GM23338 (cell line): ENCODE measurements around the gene NIF3L1. TPM values are rescaled to one million over a fixed set of nuclear protein-coding genes. Genes with fewer than 3 reads are reported as not detected.

Experiments
- ATAC-seq: fragments of 200-7000 bp; cut with Tn5 transposase; 3 replicates; pipeline ENCODE4 v1.9.1; 2020
- DNase-seq: peaks from one replicate; pipeline ENCODE4 v3.0.0-alpha.2; 2015; ENCODE audit warnings: low spot score
- H2AFZ ChIP-seq: fragments of 200-600 bp; sonication (generic); 2 replicates; pipeline ENCODE4 v1.8.0; 2016; ENCODE audit warnings: antibody characterized with exemption, mild to moderate bottlenecking, moderate library complexity
- H3F3A ChIP-seq: fragments of 200-600 bp; sonication (generic); replicated peaks from 2 replicates; pipeline ENCODE4 v1.8.0; 2017; ENCODE audit warnings: antibody characterized with exemption, mixed run types, low read depth
- H3K27ac ChIP-seq: fragments of 200-600 bp; sonication (generic); 2 replicates; pipeline ENCODE4 v1.6.1; 2016; ENCODE audit warnings: low read depth
- H3K27me3 ChIP-seq: fragments of 200-600 bp; sonication (generic); 2 replicates; pipeline ENCODE4 v1.8.0; 2016; ENCODE audit warnings: mild to moderate bottlenecking, mixed run types, moderate library complexity; ENCODE audit not compliant: insufficient read depth
- H3K36me3 ChIP-seq: fragments of 200-600 bp; sonication (generic); 2 replicates; pipeline ENCODE4 v1.8.0; 2016; ENCODE audit warnings: mild to moderate bottlenecking; ENCODE audit not compliant: insufficient read depth
- H3K4me1 ChIP-seq: fragments of 200-600 bp; sonication (generic); 2 replicates; pipeline ENCODE4 v1.8.0; 2016; ENCODE audit warnings: mild to moderate bottlenecking, moderate library complexity; ENCODE audit not compliant: insufficient read depth
- H3K4me2 ChIP-seq: fragments of 200-600 bp; sonication (generic); 2 replicates; pipeline ENCODE4 v1.7.1; 2017; ENCODE audit warnings: mixed run types
- H3K4me3 ChIP-seq: fragments of 200-600 bp; sonication (generic); 2 replicates; pipeline ENCODE4 v1.6.1; 2016; ENCODE audit warnings: mixed run types
- H3K79me2 ChIP-seq: fragments of 200-600 bp; sonication (generic); replicated peaks from 2 replicates; pipeline ENCODE4 v1.8.0; 2017; ENCODE audit warnings: mild to moderate bottlenecking; ENCODE audit not compliant: insufficient read depth
- H3K9me2 ChIP-seq: fragments of 200-600 bp; sonication (generic); 2 replicates; pipeline ENCODE4 v1.8.0; 2017; ENCODE audit not compliant: insufficient read depth
- H4K20me1 ChIP-seq: fragments of 200-600 bp; sonication (generic); replicated peaks from 2 replicates; pipeline ENCODE4 v1.8.0; 2017; ENCODE audit warnings: mild to moderate bottlenecking; ENCODE audit not compliant: insufficient read depth
- H3K27ac Mint-ChIP-seq: 2 replicates; pipeline ENCODE4 v1.8.0; 2020; ENCODE audit warnings: inconsistent platforms, mild to moderate bottlenecking, moderate library complexity, mixed read lengths
- H3K27me3 Mint-ChIP-seq: 3 replicates; pipeline ENCODE4 v1.8.0; 2022; ENCODE audit warnings: low read depth, mild to moderate bottlenecking, moderate library complexity, mixed read lengths, inconsistent platforms; ENCODE audit not compliant: insufficient read depth, poor library complexity
- H3K36me3 Mint-ChIP-seq: 3 replicates; pipeline ENCODE4 v1.8.0; 2021; ENCODE audit warnings: low read depth, mild to moderate bottlenecking, inconsistent platforms, moderate library complexity, mixed read lengths
- H3K4me1 Mint-ChIP-seq: 3 replicates; pipeline ENCODE4 v1.8.0; 2020; ENCODE audit warnings: mild to moderate bottlenecking, inconsistent platforms, mixed read lengths
- H3K4me3 Mint-ChIP-seq: 3 replicates; pipeline ENCODE4 v1.8.0; 2021; ENCODE audit warnings: moderate library complexity, mild to moderate bottlenecking, inconsistent platforms, mixed read lengths
- H3K9me3 Mint-ChIP-seq: 3 replicates; pipeline ENCODE4 v1.8.0; 2020; ENCODE audit warnings: moderate library complexity, mild to moderate bottlenecking, inconsistent platforms, mixed read lengths
- CREB1 ChIP-seq: fragments of 250-450 bp; sonication (Bioruptor Pico); IDR thresholded peaks from 2 replicates; pipeline ENCODE4 v1.5.0; 2020; ENCODE audit warnings: low read depth, mild to moderate bottlenecking, moderate library complexity
- CTCF ChIP-seq, 2 experiments: fragments of 200-600 bp in 1 of 2; sonication (generic) in 1 of 2; conservative IDR thresholded peaks; 2 replicates each; pipeline versions ENCODE4 v1.5.1 to v1.6.1; 2016 to 2017; ENCODE audit warnings: antibody characterized with exemption in 2 of 2, low read depth in 2 of 2, mild to moderate bottlenecking in 2 of 2, moderate library complexity in 1 of 2
- ETS1 ChIP-seq: IDR thresholded peaks from 2 replicates; pipeline ENCODE4 v1.6.1; 2016; ENCODE audit warnings: antibody characterized with exemption
- EZH2 ChIP-seq: fragments of 200-600 bp; sonication (generic); IDR thresholded peaks from one replicate; pipeline ENCODE4 v1.8.0; 2017; ENCODE audit warnings: antibody characterized with exemption, mild to moderate bottlenecking, low read depth; ENCODE audit not compliant: unreplicated experiment
- EZH2phosphoT487 ChIP-seq: fragments of 200-600 bp; sonication (generic); IDR thresholded peaks from one replicate; pipeline ENCODE4 v1.8.1; 2018; ENCODE audit warnings: antibody characterized with exemption; ENCODE audit not compliant: unreplicated experiment
- NANOG ChIP-seq: IDR thresholded peaks from 2 replicates; pipeline ENCODE4 v1.6.1; 2016; ENCODE audit warnings: antibody characterized with exemption, borderline replicate concordance
- POLR2AphosphoS5 ChIP-seq: IDR thresholded peaks from 2 replicates; pipeline ENCODE4 v1.6.1; 2016; ENCODE audit warnings: antibody characterized with exemption, low read depth
- REST ChIP-seq: IDR thresholded peaks from one replicate; pipeline ENCODE4 v1.6.1; 2018; ENCODE audit warnings: antibody characterized with exemption; ENCODE audit not compliant: unreplicated experiment
- STAT1 ChIP-seq: IDR thresholded peaks from one replicate; pipeline ENCODE4 v1.6.1; 2016; ENCODE audit warnings: antibody characterized with exemption; ENCODE audit not compliant: unreplicated experiment
- ZNF114 ChIP-seq: fragments of 250-450 bp; sonication (Bioruptor Pico); IDR thresholded peaks from 2 replicates; pipeline ENCODE4 v1.5.0; 2020; ENCODE audit warnings: mild to moderate bottlenecking, moderate library complexity
- ZNF331 ChIP-seq: fragments of 250-450 bp; sonication (Bioruptor Pico); IDR thresholded peaks from 2 replicates; pipeline ENCODE4 v1.5.0; 2020; ENCODE audit warnings: low read depth, mild to moderate bottlenecking, moderate library complexity
- ZNF462 ChIP-seq: fragments of 250-450 bp; sonication (Bioruptor Pico); IDR thresholded peaks from 2 replicates; pipeline ENCODE4 v1.5.0; 2020; ENCODE audit warnings: mild to moderate bottlenecking, moderate library complexity
- polyA plus RNA-seq: library from polyadenylated mRNA; unstranded; fragments of >200 nt; fragmentation: Nextera tagmentation; extraction: Ambion mirVana; gene quantifications from 2 replicates; pipeline ENCODE4 v1.2.1, GENCODE V29; 2016
- total RNA-seq: library from RNA; depleted of rRNA; stranded (reverse); fragments of >200 nt; shearing (Covaris generic); gene quantifications from 2 replicates; pipeline ENCODE4 v1.2.3, GENCODE V29; 2014

The NIF3L1 gene
- total and polyA plus RNA-seq, 2 experiments from 2014 or later: 62.8 to 63.9 TPM

GRCh38 chr2:200950378-200950777, 61.2 kb downstream of the NIF3L1 start:
- Histone ChIP-seq H2AFZ (no peak overlapping the region), H3F3A (no peaks in the 10 kb centered on the region), H3K9me2 (no peaks in the 10 kb centered on the region), H4K20me1 (0 out of 2 replicates have a peak, but pooled peaks cover under 1% of the 10 kb centered on the region), H3K4me1 (no peaks in the 10 kb centered on the region), H3K79me2 (no peaks in the 10 kb centered on the region), H3K27ac (no peak overlapping the region; the same call in 1 of the 2 replicates), H3K36me3 (peaks cover 44% of the 10 kb centered on the region), H3K4me2 (no peak overlapping the region), H3K4me3 (no peak overlapping the region), H3K27me3 (no peaks in the 10 kb centered on the region)
- ATAC-seq (no peak), DNase-seq (no peak)
- Mint-ChIP-seq H3K9me3 (no peaks in the 10 kb centered on the region), H3K36me3 (peaks cover 39% of the 10 kb centered on the region), H3K4me1 (no peaks in the 10 kb centered on the region), H3K4me3 (no peak overlapping the region), H3K27ac (no peak overlapping the region), H3K27me3 (no peaks in the 10 kb centered on the region)
- no peak for TF ChIP-seq ZNF114 (CRISPR knock-in tag)
- no peak for TF ChIP-seq ETS1
- TF ChIP-seq REST: no peak
- TF ChIP-seq ZNF331: no peak
- TF ChIP-seq EZH2: no peak
- no peak for TF ChIP-seq EZH2phosphoT487
- TF ChIP-seq STAT1: no peak
- TF ChIP-seq ZNF462 (CRISPR knock-in tag): no peak
- TF ChIP-seq CREB1 (CRISPR knock-in tag): no peak
- TF ChIP-seq NANOG: no peak
- no peak for TF ChIP-seq POLR2AphosphoS5
- TF ChIP-seq CTCF (conservative IDR thresholded peaks at IDR 0.05; ENCODE audit: low read depth in 2 of 2): no peak
